Immature natural killer cell (primary cell): ENCODE results near the gene RNF19B. TPM values are rescaled to one million over a fixed set of nuclear protein-coding genes. Genes with fewer than 3 reads are reported as not detected.

Experiments used
- DNase-seq, 3 donors: peaks; one replicate each; pipeline ENCODE4 v3.0.0; 2022; ENCODE audit warnings: mixed read lengths in 1 of 3
- H3K27ac Mint-ChIP-seq, 6 donors: one replicate each; pipeline ENCODE4 v1.8.0; 2020; ENCODE audit warnings: mixed read lengths in 6 of 6, mild to moderate bottlenecking in 5 of 6, inconsistent platforms in 4 of 6, moderate library complexity in 3 of 6
- H3K27me3 Mint-ChIP-seq, 3 donors: one replicate each; pipeline ENCODE4 v1.8.0; 2020 to 2021; ENCODE audit warnings: low read depth in 3 of 3, mild to moderate bottlenecking in 3 of 3, mixed read lengths in 3 of 3, moderate library complexity in 3 of 3, inconsistent platforms in 1 of 3
- H3K36me3 Mint-ChIP-seq, 3 donors: one replicate each; pipeline ENCODE4 v1.8.0; 2020; ENCODE audit warnings: mixed read lengths in 3 of 3, inconsistent platforms in 2 of 3, mild to moderate bottlenecking in 2 of 3
- H3K4me1 Mint-ChIP-seq, 2 donors: one replicate each; pipeline ENCODE4 v1.8.0; 2020; ENCODE audit warnings: inconsistent platforms in 2 of 2, mild to moderate bottlenecking in 2 of 2, mixed read lengths in 2 of 2, moderate library complexity in 1 of 2
- H3K4me3 Mint-ChIP-seq, 5 donors: one replicate each; pipeline ENCODE4 v1.8.0; 2020; ENCODE audit warnings: mild to moderate bottlenecking in 5 of 5, mixed read lengths in 5 of 5, inconsistent platforms in 3 of 5, moderate library complexity in 3 of 5
- H3K9me3 Mint-ChIP-seq, 6 donors: one replicate each; pipeline ENCODE4 v1.8.0; 2020; ENCODE audit warnings: mild to moderate bottlenecking in 6 of 6, mixed read lengths in 6 of 6, inconsistent platforms in 4 of 6, moderate library complexity in 3 of 6
- polyA plus RNA-seq, 3 donors: library from polyadenylated mRNA; unstranded; fragments of 300-500 nt; fragmentation: Illumina TruSeq; gene quantifications; one replicate each; pipeline ENCODE4 v1.2.3, GENCODE V29; 2021

The RNF19B gene
- polyA plus RNA-seq, 3 donors from 2014 or later = 1.0 to 3.2 (median 2.8) TPM

GRCh38 chr1:32948905-32949304 is 15.7 kb downstream of the RNF19B start:
- Mint-ChIP-seq H3K4me3 (no peak overlapping the region), H3K4me1 (peaks cover 12 to 43% of the 10 kb centered on the region in 2 donors), H3K9me3 (no peaks in the 10 kb centered on the region), H3K27me3 (peaks cover 0 to 4% (median 0%) of the 10 kb centered on the region in 3 donors), H3K27ac (no peak overlapping the region), H3K36me3 (peaks cover 14 to 31% (median 21%) of the 10 kb centered on the region in 3 donors)
- no peak for DNase-seq

- Mint-ChIP-seq H3K27ac (peak overlapping the region in 1 of 6 donors; percentile 51), H3K36me3 (peaks cover 19 to 36% (median 24%) of the 10 kb centered on the region in 3 donors), H3K4me3 (no peak overlapping the region), H3K9me3 (no peaks in the 10 kb centered on the region), H3K4me1 (peaks cover 8 to 38% of the 10 kb centered on the region in 2 donors), H3K27me3 (peaks cover 0 to 4% (median 0%) of the 10 kb centered on the region in 3 donors)
- DNase-seq = no peak
Measured at GRCh38 chr1:32948390-32948722, 16.3 kb downstream of the RNF19B start.

GRCh38 chr1:32947669-32948389 is 16.8 kb downstream of the RNF19B start:
- Mint-ChIP-seq H3K27me3 (peaks cover 0 to 4% (median 0%) of the 10 kb centered on the region in 3 donors), H3K27ac (peak overlapping the region in 1 of 6 donors; percentile 51), H3K9me3 (no peaks in the 10 kb centered on the region), H3K4me3 (no peak overlapping the region), H3K4me1 (peaks cover 5 to 33% of the 10 kb centered on the region in 2 donors), H3K36me3 (peaks cover 19 to 36% (median 24%) of the 10 kb centered on the region in 3 donors)
- no peak for DNase-seq

- no peak for DNase-seq
- peaks cover 0 to 4% (median 0%) of the 10 kb centered on the region in 3 donors for H3K27me3 Mint-ChIP-seq
- H3K9me3 Mint-ChIP-seq = no peaks in the 10 kb centered on the region
- H3K4me3 Mint-ChIP-seq = no peak overlapping the region
- peaks cover 19 to 41% (median 24%) of the 10 kb centered on the region in 3 donors for H3K36me3 Mint-ChIP-seq
- no peak overlapping the region for H3K27ac Mint-ChIP-seq
- H3K4me1 Mint-ChIP-seq = peaks cover 5 to 29% of the 10 kb centered on the region in 2 donors
Measured at GRCh38 chr1:32946413-32946812, 18.2 kb downstream of the RNF19B start.

GRCh38 chr1:32944180-32944579 is 20.4 kb downstream of the RNF19B start:
- no peak for DNase-seq
- peak overlapping the region in 2 of 6 donors; percentile 14 to 46 for H3K27ac Mint-ChIP-seq
- H3K4me3 Mint-ChIP-seq = no peak overlapping the region
- peaks cover 0 to 2% (median 0%) of the 10 kb centered on the region in 3 donors for H3K27me3 Mint-ChIP-seq
- no peaks in the 10 kb centered on the region for H3K9me3 Mint-ChIP-seq
- H3K4me1 Mint-ChIP-seq = peaks cover 10 to 33% of the 10 kb centered on the region in 2 donors
- H3K36me3 Mint-ChIP-seq = peaks cover 24 to 52% (median 24%) of the 10 kb centered on the region in 3 donors

- Mint-ChIP-seq H3K36me3 (peaks cover 15 to 49% (median 34%) of the 10 kb centered on the region in 3 donors), H3K4me1 (peaks cover 10 to 17% of the 10 kb centered on the region in 2 donors), H3K9me3 (no peaks in the 10 kb centered on the region), H3K27ac (peak overlapping the region in 5 of 6 donors; percentile 23 to 77 (median 52)), H3K27me3 (peaks cover 0 to 2% (median 2%) of the 10 kb centered on the region in 3 donors), H3K4me3 (no peak overlapping the region)
- DNase-seq = no peak
Measured at GRCh38 chr1:32939655-32940371, 24.8 kb downstream of the RNF19B start.

GRCh38 chr1:32937061-32937460 is 27.5 kb downstream of the RNF19B start:
- H3K4me3 Mint-ChIP-seq = no peak overlapping the region
- no peak overlapping the region for H3K27ac Mint-ChIP-seq
- H3K27me3 Mint-ChIP-seq = peaks cover 0 to 6% (median 2%) of the 10 kb centered on the region in 3 donors
- H3K36me3 Mint-ChIP-seq = peaks cover 4 to 27% (median 23%) of the 10 kb centered on the region in 3 donors
- DNase-seq = no peak
- H3K9me3 Mint-ChIP-seq = no peaks in the 10 kb centered on the region
- peaks cover 10 to 17% of the 10 kb centered on the region in 2 donors for H3K4me1 Mint-ChIP-seq

- Mint-ChIP-seq H3K27me3 (peaks cover 0 to 6% (median 2%) of the 10 kb centered on the region in 3 donors), H3K36me3 (peaks cover 4 to 21% (median 17%) of the 10 kb centered on the region in 3 donors), H3K27ac (no peak overlapping the region), H3K4me3 (no peak overlapping the region), H3K9me3 (no peaks in the 10 kb centered on the region), H3K4me1 (peaks cover 2 to 4% of the 10 kb centered on the region in 2 donors)
- DNase-seq = no peak
Measured at GRCh38 chr1:32934535-32934934, 30.1 kb downstream of the RNF19B start.

- Mint-ChIP-seq H3K4me3 (no peak overlapping the region), H3K9me3 (no peaks in the 10 kb centered on the region), H3K4me1 (no peaks in the 10 kb centered on the region), H3K27ac (peak overlapping the region in 3 of 6 donors; percentile 14 to 74 (median 60)), H3K36me3 (peaks cover 4 to 18% (median 14%) of the 10 kb centered on the region in 3 donors), H3K27me3 (peaks cover 0 to 6% (median 2%) of the 10 kb centered on the region in 3 donors)
- no peak for DNase-seq
Measured at GRCh38 chr1:32933742-32934322, 30.8 kb downstream of the RNF19B start.

GRCh38 chr1:32931760-32932159 is 32.8 kb downstream of the RNF19B start:
- no peak overlapping the region for H3K27ac Mint-ChIP-seq
- H3K4me1 Mint-ChIP-seq = no peaks in the 10 kb centered on the region
- H3K4me3 Mint-ChIP-seq = no peak overlapping the region
- peaks cover 0 to 9% (median 6%) of the 10 kb centered on the region in 3 donors for H3K27me3 Mint-ChIP-seq
- H3K36me3 Mint-ChIP-seq = peaks cover 0 to 5% (median 2%) of the 10 kb centered on the region in 3 donors
- DNase-seq = no peak
- no peaks in the 10 kb centered on the region for H3K9me3 Mint-ChIP-seq

- Mint-ChIP-seq H3K27me3 (peaks cover 5 to 23% (median 20%) of the 10 kb centered on the region in 3 donors), H3K4me3 (no peak overlapping the region), H3K9me3 (no peaks in the 10 kb centered on the region), H3K36me3 (no peaks in the 10 kb centered on the region), H3K27ac (no peak overlapping the region), H3K4me1 (peaks cover 12 to 17% of the 10 kb centered on the region in 2 donors)
- no peak for DNase-seq
Measured at GRCh38 chr1:32929366-32929765, 35.2 kb downstream of the RNF19B start.

- no peak for DNase-seq
- Mint-ChIP-seq H3K4me3 (no peak overlapping the region), H3K27me3 (peaks cover 9 to 26% (median 18%) of the 10 kb centered on the region in 3 donors), H3K36me3 (no peaks in the 10 kb centered on the region), H3K27ac (no peak overlapping the region), H3K9me3 (no peaks in the 10 kb centered on the region), H3K4me1 (peaks cover 13 to 19% of the 10 kb centered on the region in 2 donors)
Measured at GRCh38 chr1:32928715-32929114, 35.9 kb downstream of the RNF19B start.

- Mint-ChIP-seq H3K27me3 (peaks cover 12 to 28% (median 19%) of the 10 kb centered on the region in 3 donors), H3K4me1 (peaks cover 13 to 19% of the 10 kb centered on the region in 2 donors), H3K4me3 (no peak overlapping the region), H3K36me3 (no peaks in the 10 kb centered on the region), H3K27ac (no peak overlapping the region), H3K9me3 (no peaks in the 10 kb centered on the region)
- no peak for DNase-seq
Measured at GRCh38 chr1:32928285-32928684, 36.3 kb downstream of the RNF19B start.

- Mint-ChIP-seq H3K36me3 (no peaks in the 10 kb centered on the region), H3K9me3 (no peaks in the 10 kb centered on the region), H3K4me3 (no peak overlapping the region), H3K4me1 (peaks cover 13 to 19% of the 10 kb centered on the region in 2 donors), H3K27ac (no peak overlapping the region), H3K27me3 (peaks cover 15 to 36% (median 21%) of the 10 kb centered on the region in 3 donors)
- DNase-seq = no peak
Measured at GRCh38 chr1:32927441-32927840, 37.2 kb downstream of the RNF19B start.
